ENCODE data around the gene ITPR2.

The ITPR2 gene

DNA sequence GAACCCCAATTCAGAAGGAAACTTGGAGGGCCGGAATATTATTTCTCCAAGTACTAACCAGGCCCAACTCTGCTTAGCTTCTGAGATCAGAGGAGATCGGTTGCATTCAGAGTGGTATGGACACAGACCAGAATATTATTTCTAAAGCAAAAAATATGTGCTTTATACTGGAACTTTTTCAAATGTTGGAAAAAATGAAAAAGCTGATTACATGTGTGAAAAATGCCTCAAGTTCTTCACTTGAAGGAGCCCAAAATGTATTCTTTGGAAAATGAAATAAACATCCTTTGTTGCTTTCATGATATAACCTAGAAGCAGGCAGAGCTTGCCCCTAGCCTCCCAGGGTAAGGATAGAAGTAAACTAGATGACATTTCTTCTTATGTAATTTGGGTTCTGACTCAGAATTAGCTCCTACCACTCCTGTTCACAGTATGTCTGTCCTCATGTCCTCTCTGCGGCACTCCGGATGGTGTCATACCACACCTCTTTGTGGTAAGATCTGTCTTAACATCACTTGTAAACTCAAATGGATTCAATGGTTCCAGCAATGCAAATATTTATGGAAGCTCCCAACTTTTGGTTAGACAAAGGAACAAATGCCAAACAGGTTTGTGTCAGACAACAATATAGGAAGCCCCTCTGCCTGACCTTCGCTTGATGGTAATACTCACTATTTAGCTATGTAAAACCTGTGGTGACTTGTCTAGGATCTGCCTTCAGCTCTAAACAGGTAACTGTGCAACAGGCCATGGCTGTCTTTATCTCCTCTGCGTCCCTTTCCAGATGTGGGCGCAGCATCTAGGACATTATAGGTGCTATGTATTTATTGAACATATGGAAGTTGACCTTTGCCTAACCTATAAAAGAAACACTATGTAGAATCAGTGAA, 459.1 kb downstream of the ITPR2 start:
- DNase-seq = no peak

GRCh38 chr12:26372866-26373265, 460.1 kb downstream of the ITPR2 start:
- no peak for DNase-seq

DNA sequence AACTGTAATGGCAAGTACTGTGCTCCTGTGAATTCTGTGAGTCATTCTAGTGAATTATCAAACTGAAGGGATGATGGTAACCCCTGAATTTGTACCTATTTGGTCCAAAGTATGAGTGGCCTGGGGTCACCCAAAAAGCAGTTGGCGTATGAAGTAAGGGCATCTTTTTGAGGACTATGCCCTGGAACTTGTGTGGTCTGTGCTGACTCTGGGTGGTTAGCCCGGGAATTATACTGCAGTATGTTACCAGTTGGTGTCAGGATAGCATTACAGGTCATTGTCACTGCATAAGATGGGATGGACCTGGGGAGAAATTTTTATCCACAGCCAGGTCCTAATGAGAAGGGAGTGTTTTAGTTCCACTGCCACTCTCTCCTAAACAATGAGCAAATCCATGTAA, 462.9 kb downstream of the ITPR2 start:
- no peak for DNase-seq

- DNase-seq = no peak
These were observed 463.4 kb downstream of the ITPR2 start for GRCh38 chr12:26369588-26369987.

DNA sequence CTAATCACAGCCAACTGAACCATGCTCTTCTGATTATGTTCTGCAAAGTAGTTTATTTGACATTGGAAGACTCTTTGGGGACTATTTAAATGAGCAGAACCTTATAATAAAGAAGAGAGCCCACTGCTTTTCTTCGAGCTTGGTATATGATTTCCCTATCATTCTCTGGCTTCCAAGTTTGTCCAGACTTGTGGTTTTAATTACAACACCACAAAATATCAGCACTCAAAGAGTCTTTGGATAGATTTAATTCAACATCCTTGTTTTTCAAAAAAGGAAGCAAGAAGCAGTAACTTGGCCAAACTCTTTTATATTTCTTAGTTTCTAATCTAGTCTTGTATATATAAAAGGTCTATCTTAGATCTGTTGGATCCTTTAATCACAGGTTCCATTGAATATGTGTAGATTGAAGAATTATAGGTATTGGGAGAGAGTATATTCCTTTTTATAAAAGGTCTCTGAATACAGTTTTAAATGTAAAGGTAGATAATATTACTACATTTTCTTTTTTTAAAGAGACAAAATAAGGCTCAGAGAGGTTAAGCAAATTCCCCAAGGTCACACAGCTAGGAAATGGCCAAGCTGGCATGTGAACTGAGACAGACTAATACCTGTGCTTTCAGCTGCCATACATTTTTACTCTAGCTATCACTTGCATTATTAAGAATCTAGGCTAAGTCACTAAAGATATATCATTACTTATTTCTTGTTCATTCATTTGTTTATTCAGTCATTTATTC, 464.8 kb downstream of the ITPR2 start:
- no peak for DNase-seq

GRCh38 chr12:26361964-26362363, 471.0 kb downstream of the ITPR2 start:
- no peak for DNase-seq

DNA sequence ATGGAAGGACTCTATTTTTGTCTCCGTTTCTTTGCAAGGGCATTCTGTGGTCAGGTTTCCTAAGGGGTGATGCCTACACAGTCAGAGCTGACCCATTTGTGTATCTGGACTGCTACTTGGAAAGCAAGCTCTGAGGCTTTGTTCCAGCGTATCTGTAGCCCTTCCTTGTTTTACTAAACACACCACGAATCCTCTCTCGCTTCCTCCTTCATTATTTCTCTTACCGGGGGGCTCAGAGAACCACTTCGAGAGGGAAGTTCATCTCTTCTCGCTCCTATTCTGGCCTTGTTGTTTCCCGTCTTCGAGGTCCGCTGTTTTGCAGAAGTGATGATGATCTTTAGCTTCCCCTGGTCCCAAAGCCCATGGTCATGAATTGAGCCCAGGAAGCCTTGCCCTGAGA, 472.9 kb downstream of the ITPR2 start:
- DNase-seq = no peak

DNA sequence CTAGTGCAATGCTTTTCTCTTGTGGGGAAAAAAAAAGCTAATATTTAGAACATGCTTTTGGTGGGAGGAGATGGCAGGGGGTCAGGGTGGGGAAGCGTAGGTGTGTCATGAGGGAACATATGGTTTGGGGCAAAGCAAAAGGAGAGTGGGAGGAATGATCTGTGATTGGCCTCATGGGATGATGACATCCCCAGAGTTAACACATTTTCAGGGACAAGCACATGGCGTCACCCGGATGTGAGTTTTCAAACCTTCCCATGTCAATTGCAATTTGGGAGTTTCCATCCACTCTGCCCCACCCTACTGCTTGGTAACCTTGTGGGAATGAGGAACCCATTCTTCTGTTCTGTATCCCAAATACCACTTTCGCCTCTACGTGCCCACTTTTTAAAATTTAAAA, 473.4 kb downstream of the ITPR2 start:
- DNase-seq = no peak

DNA sequence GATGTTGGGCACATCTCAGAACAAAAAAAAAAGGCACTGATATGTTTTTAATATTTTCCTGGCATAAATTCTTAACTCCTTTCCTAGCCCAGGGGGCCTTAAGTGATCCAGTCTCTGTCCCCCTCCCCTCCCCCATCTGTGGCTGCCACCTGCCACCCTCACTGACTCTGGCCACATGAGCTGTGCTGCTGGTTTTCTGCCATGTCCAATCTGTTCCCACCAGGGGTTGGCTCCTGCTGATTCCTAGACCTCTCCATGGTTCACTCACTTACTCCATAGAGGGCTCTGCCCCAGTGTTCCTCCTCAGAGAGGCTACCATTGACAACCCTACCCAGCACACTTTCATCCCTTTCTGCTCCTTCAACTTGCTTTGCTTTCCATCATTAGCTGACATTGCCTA, 474.3 kb downstream of the ITPR2 start:
- no peak for DNase-seq

GRCh38 chr12:26347300-26347699, 485.7 kb downstream of the ITPR2 start:
- DNase-seq = no peak

GRCh38 chr12:26346736-26347135, 486.3 kb downstream of the ITPR2 start:
- no peak for DNase-seq

GRCh38 chr12:26345471-26346003, 487.5 kb downstream of the ITPR2 start:
- DNase-seq = no peak

- DNase-seq = no peak
These were observed 491.5 kb downstream of the ITPR2 start for GRCh38 chr12:26341491-26341890.

GRCh38 chr12:26340649-26341048, 492.3 kb downstream of the ITPR2 start:
- DNase-seq = no peak

GRCh38 chr12:26339976-26340375, 493.0 kb downstream of the ITPR2 start:
- DNase-seq = no peak

- DNase-seq = no peak
These were observed 494.1 kb downstream of the ITPR2 start for GRCh38 chr12:26338586-26339572.

DNA sequence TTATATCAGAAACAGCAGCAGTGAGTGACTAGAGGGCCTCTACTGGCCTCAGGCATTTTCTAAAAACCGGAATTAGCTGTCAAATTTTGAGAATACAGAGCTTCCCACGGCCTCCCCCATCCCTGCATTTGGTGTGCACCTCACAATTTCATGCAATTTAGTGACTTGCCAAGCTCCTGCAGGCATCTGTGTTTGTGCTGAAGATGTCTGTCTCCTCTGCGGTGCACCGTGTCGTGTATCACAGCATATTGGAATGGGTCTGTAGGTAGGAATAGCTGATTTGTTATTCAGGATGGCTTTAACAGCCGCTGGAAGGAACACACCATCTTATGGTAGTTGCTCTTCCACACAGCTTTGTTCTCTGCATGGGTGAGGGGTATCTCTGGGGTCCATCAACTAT, 497.3 kb downstream of the ITPR2 start:
- DNase-seq = no peak

GRCh38 chr12:26334621-26335124, 498.3 kb downstream of the ITPR2 start:
- no peak for DNase-seq

GRCh38 chr12:26331960-26332359, 501.0 kb downstream of the ITPR2 start:
- no peak for DNase-seq

DNA sequence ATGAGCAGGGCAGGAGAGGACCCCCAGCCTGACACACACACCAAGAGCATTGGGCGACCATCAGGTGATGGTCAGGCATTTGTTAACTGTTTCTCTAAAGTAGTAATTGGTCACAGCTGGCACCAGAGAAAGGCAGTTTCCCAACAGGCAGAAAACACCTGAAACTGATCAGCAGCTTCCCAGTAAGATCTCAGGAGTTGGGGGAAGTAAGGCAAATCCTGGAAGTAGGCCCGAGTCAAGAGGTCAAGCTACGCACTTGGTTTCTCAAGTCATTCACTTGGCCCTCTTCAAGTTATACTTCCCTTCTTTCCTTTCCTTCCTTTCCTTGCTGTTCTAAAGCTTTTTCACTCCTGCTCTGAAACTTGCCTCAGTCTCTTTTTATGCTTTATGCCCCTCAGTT, 501.9 kb downstream of the ITPR2 start:
- no peak for DNase-seq

- no peak for DNase-seq
These were observed 504.9 kb downstream of the ITPR2 start for GRCh38 chr12:26327975-26328644.

- no peak for DNase-seq
These were observed 509.3 kb downstream of the ITPR2 start for GRCh38 chr12:26323673-26324072.
